ENCODE measurements around the gene XPO1.

- TF ChIP-seq POLR2A (IDR thresholded peaks at IDR 0.05) (peak; percentile 88), CTCF (IDR thresholded peaks at IDR 0.05) (peak in 2 of 4 experiments; percentile 16 to 32), POLR2AphosphoS5 (IDR thresholded peaks at IDR 0.05) (peak; percentile 83)
Measured at GRCh38 chr2:61470965-61471904, 66.9 kb downstream of the XPO1 start, which contains the start of gene USP34.

Measured in prostate gland (tissue), 2 donors.